GM18867 (cell line): ENCODE measurements around the gene TMEM106B.

Source experiments
- ATAC-seq: cut with Tn5 transposase; IDR thresholded peaks from one replicate; pipeline ENCODE4 v1.9.1; 2021; ENCODE audit warnings: mild to moderate bottlenecking, moderate library complexity; ENCODE audit not compliant: unreplicated experiment

The TMEM106B gene

GRCh38 chr7:12226756-12227155, 15.7 kb downstream of the TMEM106B start:
- no peak for ATAC-seq

- no peak for ATAC-seq
Measured at GRCh38 chr7:12228024-12228423, 16.9 kb downstream of the TMEM106B start.

- no peak for ATAC-seq
Measured at GRCh38 chr7:12229046-12229445, 18.0 kb downstream of the TMEM106B start.

- no peak for ATAC-seq
Measured at GRCh38 chr7:12231097-12231496, 20.0 kb downstream of the TMEM106B start.

GRCh38 chr7:12233175-12233574, 22.1 kb downstream of the TMEM106B start:
- peak; percentile 87 for ATAC-seq

GRCh38 chr7:12234334-12234865, 23.3 kb downstream of the TMEM106B start:
- no peak for ATAC-seq

- no peak for ATAC-seq
Measured at GRCh38 chr7:12235970-12236369, 24.9 kb downstream of the TMEM106B start.

- ATAC-seq = no peak
Measured at GRCh38 chr7:12237007-12237406, 25.9 kb downstream of the TMEM106B start.

- ATAC-seq = no peak
Measured at GRCh38 chr7:12239806-12240205, 28.7 kb downstream of the TMEM106B start.

- no peak for ATAC-seq
Measured at GRCh38 chr7:12244129-12244528, 33.0 kb downstream of the TMEM106B start.

- ATAC-seq = no peak
Measured at GRCh38 chr7:12244694-12245093, 33.6 kb downstream of the TMEM106B start.

GRCh38 chr7:12249706-12250105, 38.6 kb downstream of the TMEM106B start:
- no peak for ATAC-seq

- no peak for ATAC-seq
Measured at GRCh38 chr7:12250232-12250631, 39.1 kb downstream of the TMEM106B start.

- no peak for ATAC-seq
Measured at GRCh38 chr7:12256090-12256489, 45.0 kb downstream of the TMEM106B start.

- ATAC-seq = peak; percentile 99
Measured at GRCh38 chr7:12257582-12257981, 46.5 kb downstream of the TMEM106B start.

- no peak for ATAC-seq
Measured at GRCh38 chr7:12258074-12258473, 47.0 kb downstream of the TMEM106B start.

GRCh38 chr7:12267542-12267941, 56.4 kb downstream of the TMEM106B start:
- ATAC-seq = no peak

- no peak for ATAC-seq
Measured at GRCh38 chr7:12269100-12269895, 58.2 kb downstream of the TMEM106B start.

- no peak for ATAC-seq
Measured at GRCh38 chr7:12281038-12281437, 69.9 kb downstream of the TMEM106B start.

GRCh38 chr7:12287901-12288300, 76.8 kb downstream of the TMEM106B start:
- no peak for ATAC-seq

- no peak for ATAC-seq
Measured at GRCh38 chr7:12289996-12290395, 78.9 kb downstream of the TMEM106B start.

- no peak for ATAC-seq
Measured at GRCh38 chr7:12290761-12291160, 79.7 kb downstream of the TMEM106B start.

- peak; percentile 56 for ATAC-seq
Measured at GRCh38 chr7:12291870-12292269, 80.8 kb downstream of the TMEM106B start.
